HG03196 (cell line): ENCODE results near the gene CARD19.

ENCODE experiments used
- ATAC-seq: cut with Tn5 transposase; IDR thresholded peaks from one replicate; pipeline ENCODE4 v1.9.1; 2021; ENCODE audit not compliant: unreplicated experiment

CARD19 gene

DNA sequence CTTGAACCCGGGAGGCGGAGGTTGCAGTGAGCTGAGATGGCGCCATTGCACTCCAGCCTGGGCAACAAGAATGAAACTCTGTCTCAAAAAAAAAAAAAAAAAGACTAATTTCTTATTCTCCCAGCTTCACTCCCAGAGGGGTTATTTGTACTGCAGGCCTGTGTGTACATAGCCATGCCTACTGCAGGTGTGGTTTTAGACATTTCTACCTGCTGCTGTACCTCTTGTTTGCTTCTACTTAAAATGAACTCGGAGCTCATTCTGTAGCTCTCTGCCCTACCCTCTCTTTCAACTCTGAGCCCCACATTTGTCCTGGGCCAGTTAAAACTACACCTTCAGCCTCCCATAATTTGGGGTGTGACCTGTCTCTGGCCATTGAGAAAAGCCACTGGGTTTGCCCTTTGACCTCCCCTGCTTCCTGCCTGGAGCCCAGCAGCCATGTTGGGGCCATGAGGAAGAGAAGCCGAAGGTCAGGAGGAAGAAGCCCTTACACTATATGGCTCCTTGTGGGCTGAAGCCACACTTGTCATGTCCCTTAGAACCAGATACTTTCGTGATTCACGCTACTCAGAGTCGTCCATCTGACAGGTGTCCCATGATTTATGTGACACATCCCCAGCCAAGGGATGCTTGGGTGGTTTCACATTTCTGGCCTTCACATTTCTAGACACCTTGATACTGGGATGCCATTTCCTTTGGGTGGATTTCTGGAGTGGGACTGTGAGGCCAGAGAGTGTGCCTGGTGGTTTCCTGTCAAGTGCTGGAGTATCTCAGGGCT is 9.4 kb upstream of the CARD19 start:
- ATAC-seq: no peak

DNA sequence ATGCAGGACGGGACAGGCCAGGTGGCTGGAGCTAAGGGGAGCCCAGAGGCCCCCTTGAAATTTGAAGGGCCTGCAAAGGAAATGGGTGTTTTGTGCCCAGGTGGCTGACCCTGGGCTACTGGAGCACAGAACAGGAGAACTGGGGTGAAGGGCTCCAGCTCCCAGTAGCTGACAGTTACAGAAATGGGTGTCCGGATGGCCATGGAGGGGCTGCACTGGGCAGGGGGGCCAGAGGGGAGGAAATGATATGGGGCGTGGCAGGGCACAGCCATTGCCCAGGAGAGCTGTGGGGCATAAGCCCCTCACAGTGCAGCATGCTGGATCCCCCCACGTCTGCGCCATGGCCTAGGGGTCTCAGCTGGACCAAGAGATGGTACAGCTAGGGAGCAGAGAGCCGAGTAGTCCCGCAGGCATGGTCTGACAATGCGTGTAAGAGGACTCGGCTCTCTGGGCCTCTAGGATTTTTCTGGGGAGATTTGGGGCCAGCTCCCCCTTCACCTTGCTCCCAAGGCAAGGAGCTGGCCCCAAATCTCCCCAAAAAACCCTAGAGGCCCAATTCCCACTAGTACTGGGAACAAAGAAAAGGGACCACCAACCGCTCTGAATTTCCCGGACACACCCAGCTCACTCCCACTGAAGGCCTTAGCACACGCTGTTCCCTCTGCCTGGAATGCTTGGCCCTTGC is 7.9 kb upstream of the CARD19 start:
- no peak for ATAC-seq

DNA sequence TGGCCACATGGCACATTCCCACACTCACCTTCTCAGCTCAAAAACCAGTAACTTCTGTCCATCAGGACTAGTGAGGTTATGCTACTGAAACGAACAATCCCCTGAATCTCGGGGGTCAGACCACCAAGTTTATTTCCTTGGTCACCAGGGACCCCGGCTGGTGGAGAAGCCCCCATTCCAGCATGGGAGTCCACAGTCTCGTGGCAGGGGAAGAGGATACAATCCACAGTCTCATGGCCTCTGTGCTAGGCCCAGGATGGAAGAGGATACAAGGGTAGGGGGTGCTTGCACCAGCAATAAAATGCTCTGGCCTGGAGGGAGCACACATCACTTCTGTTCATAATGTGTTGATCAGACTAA is 7.4 kb upstream of the CARD19 start:
- no peak for ATAC-seq

DNA sequence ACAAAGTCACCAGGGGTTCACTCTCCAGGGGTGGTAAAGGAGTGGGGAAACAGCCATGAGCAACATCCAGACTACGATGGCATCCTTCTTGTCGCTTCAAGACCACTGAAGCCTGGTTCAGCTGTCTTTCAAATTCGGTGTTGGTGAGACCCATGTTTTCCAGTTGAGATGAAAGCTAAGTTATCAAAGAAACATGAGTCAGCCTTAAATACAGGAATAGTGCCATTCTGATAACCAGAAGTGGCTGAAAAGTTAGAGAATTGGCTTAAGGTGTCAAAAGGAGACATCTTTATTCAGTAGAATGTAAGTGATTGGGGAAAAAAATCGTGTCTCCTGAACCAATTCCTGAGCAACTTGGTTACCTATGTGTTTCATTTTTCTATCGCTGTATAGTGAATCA is 7.0 kb upstream of the CARD19 start:
- no peak for ATAC-seq

DNA sequence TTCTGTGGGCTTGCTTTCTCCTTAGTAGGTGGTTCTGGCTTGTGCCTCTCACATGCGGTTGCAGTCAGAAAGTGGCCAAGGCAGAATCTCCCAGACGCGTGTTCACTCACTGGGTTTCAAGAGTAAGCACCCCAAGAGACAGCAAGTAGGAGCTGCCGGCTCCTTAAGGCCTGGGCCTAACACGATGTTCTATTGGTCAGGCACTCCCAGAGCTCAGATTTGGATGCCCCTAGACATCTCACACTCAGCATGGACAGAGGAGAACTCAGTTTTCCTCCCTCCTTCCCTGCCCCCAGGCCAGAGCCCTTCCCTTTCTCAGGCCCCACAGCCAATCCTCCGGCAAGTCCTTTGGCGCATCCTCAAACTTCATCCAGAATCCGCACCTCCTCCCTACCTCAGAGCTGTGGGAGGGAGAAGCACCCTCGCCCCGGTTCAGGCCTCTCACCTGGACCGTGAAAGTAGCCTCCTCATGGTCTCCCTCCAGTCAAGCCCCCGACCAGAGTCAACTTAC is 6.5 kb upstream of the CARD19 start:
- no peak for ATAC-seq

DNA sequence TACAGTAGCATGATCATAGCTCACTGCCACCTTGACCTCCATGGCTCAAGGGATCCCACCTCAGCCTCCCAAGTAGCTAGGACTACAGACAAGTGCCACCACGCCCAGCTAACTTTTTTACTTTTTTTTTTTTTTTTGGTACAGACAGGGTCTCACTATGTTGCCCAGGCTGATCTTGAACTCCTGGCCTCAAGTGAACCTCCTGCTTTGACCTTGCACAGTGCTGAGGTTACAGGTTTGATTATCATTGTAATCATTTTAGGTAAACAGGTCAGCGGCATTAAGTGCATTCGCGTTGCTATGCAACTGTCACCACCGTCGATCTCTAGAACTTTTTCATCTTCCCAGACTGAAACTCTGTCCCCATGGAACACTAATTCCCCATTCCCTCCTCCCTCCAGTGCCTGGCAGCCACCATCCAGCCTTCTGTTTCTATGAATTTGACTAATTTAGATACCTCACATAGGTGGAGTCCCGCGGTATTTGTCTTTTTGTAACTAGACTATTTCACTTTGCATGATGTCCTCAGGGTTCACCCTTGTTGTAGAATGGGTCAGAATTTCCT is 5.8 kb upstream of the CARD19 start:
- no peak for ATAC-seq

DNA sequence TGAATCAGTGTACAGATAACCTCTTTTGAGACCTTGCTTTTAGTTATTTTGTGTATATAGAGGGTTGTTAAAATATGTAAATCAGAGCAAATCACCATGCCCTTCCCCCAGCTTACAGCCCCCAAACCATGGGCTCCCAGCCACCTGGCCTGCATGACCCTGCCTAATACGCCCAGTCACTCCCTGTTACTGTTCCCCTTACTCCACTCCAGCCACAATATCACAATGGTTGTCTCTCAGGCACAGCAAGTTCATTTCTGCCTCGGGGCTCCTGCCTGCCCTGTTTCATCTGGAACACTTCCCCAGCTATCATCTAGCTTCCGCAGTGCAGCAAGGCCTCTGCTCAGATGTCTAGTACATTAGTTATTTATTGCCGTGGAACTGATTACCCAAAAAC is 5.0 kb upstream of the CARD19 start:
- no peak for ATAC-seq

DNA sequence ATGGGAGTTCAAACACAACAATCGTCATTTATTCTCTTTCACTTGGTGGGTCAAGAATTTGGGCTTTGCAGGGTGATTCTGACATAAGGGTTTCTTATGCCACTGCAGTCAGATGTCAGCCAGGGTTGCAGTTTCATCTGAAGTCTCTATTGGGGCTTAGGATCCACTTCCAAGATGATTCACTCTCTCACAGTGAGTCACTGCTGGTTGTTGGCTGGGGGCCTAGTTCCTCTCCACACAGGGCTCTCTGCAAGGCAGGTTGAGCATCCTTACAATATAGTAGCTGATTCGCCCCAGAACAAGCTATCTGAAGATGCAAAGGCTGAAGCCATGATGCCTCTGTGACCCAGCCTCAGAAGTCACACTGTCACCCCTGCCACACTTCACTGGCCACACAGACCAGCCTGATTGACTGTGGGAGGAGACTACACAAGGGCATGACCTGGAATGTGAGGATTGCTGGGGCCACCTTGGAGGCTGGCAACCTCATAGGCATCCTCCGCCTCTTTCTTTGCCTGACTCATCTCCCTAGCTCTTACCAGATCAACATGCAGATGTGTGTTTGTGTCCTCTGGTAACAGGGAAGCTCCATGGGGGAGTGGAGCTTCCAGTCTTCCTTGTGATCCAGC is 4.5 kb upstream of the CARD19 start:
- no peak for ATAC-seq

DNA sequence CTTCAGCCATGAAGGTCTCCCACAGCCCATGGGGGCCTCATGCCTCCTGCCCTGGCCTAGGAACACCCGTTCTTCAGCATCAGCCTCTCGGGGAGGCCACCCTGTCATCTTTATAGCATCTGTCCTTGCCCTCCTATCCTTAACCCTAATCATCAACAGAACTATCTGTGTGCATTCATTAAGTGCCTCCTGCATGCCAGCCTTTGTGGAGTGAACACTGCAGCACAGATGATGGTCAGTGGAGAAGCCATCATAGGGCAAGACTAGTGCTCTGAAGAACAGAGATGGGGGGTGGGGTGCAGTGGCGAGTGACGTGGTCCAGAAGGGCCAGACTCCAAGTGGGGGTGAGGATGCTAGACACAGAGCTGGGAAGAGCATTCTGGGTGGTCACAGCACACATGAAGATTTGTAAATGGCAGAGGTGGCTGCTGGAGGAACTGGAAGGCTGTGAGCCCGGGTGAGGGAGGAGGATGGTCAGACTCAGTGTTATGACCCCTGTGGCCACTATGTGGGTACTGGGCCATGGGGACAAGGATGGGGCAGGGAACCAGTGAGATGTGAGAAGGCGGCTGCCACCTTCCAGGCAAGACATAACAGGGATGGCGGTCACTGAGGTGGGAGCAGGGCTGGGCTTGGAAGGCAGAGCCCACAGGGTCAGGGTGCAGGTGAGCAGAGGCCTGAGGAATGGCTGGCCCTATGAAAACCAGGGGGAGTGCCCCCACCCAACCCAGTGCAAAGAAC is 3.6 kb upstream of the CARD19 start:
- ATAC-seq: no peak

DNA sequence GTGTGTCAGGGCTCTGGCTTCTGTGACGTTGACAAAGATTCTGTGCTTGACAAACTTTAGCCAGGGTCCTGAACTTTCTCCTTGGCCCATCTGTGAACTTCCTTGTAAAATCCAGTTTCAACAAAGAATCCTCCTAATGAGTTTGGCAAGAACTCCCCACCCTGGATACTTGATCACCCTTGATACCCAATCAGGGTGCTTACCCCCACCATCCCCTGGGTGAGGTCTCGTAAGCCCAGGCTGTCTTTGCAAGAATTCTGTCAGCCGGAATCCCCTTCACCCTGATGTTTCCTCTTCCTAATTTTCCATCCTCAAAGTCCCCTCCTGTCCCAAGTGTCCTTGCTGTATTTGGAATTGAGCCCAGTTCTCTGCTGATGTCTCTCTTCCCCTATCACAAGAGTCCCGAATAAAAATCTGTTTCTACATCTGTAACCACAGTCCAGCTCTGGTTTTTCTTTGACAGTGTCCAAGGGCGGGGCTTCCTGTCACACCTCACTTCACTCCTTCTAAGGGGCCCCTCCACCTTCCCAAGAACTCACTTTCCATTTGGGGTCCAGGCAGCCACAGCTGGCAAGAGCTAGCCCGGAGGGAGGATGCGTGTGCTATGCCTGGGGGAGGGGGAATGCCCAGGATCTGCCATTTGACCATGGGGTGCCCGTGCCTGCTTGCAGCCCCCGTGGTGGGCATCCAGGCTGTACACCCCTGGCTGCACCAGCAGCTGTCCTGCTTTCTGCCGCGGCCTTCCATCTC is 2.7 kb upstream of the CARD19 start:
- no peak for ATAC-seq

DNA sequence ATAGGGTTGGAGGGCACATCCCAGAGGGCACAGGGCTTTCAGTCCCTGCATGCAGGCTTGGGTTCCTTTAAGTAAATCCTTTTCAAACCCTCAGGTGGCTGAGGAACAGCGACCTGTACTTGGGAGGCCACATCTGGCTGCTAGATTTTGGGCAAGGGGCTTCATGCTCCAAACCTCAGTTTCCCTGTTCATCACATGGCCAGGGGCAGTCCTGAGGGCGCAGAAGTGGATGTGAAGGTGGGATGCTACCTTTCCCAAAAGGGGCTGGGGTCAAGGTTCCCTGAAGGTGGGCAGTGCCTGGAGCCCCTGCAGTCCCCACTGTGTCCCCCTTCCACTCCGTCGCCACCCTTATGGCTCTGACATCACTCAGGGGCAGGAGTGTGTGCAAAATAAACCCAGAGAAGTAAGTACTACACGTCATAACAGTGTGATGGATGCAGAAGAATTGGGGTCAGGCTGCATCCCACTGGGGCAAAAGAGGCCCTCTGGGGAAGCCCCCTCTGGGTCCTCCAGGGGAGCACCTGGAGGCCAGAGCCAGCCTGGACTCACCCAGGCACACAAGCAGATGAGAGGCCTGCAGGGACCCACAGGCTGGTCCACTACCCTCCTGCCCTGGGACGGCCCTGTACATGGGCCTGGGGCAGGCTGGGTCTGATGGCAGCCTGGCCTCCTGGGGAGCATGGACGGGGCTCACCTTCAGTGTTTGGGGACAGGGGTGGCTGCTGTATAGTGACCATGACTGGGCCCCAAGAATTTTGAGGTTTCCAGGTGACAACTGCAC is 1.9 kb upstream of the CARD19 start:
- no peak for ATAC-seq

DNA sequence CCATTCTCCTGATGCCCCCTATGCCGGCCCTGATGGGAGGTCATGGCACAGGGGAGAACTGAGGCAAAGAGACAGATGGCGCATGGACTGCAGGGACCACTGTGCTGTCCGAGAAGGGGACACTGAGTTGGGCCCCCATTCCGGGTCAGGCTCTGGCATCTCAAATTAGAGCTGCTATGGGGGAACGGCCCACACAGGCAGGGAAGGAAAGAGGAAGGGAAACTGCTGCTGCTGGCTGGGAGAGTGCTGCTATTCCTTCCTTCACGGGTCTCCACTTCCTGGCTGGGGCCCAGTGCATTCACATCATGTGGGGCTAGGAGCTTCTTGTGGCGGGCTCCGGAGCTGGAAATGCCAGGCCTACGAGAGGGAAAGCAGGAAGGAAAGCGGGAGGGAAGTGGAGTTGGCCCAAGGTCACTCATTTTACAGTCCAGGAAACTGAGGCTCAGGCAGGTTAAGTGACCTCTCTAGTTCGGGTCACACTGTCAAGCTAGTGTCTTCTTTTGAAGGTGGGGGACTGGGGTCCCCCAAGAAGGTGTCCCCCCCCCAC is 1.3 kb upstream of the CARD19 start:
- no peak for ATAC-seq

DNA sequence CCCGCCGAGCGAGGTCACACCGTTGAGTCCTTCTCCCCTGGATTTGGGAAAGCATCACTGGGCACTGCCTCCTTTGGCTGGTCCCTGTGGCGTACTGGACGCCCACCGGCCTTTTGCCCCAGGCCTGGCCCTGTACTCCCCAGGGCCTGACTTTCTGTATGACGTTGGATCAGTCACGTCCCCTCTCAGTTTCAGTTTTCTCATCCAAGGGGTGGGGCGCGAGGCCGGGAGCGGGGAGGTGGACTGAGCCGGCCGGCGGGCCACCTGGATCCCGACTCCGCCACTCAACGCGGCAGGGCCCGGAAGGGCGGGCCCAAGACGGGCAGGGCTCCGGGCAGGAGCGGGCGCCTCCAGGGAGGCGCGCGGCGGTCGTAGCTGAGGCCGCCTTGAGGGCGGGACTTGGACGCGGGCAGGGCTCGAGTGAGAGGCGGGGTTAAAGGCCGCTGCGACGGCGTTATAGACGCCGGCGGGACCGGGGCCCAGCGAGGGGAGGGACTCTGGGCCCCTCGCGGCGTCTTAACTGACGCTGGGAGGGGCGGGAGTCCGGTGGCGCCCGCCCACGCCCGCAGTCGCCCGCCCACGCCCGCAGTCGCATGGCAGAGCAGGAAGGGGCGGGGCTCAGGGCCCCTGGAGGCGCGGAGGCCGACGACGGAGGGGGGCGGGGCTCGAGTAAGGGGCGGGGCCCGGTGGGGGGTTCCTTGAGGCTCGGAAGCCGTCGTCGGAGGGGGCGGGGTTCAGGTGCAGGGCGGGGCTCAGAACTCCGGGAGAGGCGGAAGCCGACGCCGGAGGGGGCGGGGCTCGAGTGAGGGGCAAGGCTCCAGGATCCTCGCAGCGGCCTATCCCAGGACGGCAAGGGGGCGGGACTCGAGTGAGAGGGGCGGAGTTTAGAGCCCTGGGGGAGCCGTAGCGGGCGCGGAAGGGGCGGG is 549 bp upstream of the CARD19 start:
- peak; percentile 54 for ATAC-seq

DNA sequence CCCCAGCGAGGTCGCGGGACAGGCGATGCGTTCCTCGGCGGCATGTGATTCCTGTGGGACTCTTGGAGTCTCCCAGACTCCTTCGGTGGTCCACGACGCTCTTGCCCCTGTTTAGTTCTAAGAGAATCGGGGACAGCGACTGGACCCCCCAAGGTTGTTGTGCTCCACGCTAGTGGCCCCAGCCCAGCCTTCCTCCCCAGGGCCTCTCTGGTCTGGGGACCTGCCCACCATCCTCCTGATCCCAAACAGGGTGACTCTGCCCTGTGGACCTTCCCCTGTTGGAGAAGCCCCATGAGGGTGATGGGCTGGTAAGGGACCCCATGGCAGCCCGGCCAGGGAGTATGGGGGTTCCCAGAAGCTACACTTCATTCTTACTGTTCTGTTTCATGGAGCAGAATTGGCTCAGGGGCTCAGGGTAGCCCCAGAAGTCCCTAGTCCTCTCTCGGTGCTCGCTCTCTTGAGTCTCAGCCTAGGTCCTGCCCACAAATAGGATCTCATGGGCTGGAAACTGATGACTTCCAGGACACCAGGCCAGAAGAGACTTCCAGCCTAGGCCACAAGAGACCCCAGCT is 880 bp downstream of the CARD19 start:
- ATAC-seq: no peak

DNA sequence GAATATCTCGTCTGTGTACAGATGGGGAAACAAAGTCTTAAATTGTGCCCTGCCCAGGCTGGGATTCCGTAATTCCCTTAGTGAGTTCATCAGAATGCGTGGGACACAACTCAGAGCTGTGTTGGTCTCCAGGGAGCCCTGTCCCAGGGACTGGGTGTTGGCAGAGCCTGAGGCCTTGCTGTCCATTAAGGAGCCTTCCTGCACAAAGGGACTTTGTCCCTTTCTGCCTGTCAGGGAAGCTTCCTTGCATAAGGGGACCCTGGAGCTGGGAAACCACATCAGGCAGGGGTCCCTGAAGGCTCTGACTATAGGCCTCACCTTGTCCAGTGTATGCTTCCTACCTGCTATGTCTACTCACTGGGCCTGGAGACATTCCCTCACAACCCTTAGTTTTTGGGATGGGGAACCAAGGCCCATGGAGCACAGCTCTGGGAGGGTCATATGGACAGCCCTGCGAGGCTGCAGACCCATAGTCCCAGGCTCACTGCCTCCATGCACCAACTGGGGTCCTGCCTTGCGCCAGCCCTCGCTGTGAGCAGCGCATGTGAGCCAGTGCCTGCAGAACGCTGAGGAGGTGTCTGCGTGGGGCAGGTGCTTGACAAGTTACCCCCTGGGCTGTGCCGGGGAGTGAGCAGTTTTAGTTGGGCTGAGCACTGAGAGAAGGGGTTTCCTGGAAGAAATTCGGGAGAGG is 1.6 kb downstream of the CARD19 start:
- no peak for ATAC-seq

DNA sequence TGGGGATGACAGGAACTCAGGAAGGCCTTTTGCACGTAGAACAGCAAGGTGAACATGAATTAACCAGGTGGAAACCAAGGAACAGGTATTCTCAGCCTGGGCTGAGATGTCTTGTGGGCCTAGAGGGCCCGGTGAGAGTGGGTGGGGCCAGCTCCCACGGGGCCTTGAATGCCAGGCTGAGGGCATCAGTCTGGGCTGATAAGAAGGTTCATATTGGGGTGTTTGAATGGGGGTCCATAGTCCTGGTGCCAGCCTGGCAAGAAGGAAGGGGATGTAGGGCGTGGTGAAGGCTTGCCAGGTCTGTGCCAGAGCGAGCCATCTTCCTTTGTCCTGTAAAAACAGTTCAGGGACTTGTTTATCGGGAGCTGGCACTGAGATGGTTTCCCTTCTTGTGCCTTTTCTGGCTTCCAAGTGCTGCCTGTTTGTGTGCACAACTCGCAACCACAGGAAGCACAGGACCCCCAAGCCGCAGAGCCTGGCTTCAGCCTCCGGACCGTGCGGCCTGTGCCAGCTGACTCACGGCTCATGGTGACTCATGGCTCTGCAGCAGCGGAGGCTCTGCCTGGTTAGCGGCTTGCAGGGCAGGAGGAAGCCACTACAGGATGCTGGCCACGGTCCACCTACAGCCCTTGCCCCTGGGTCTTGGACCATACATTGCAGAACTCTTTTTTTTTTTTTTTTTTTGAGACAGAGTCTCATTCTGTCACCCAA is 2.4 kb downstream of the CARD19 start:
- no peak for ATAC-seq
